SK-N-MC (cell line): ENCODE measurements around the gene OR51E2.
"Not testable (repeated sequence)": the region's sequence is repeated elsewhere in the genome, so short reads cannot be mapped to it uniquely, and the experiment has no call there.

Experiments
- DNase-seq: peaks from one replicate; pipeline ENCODE4 v3.0.0-alpha.2; 2011; ENCODE audit warnings: low read depth, low spot score
- H3K27ac ChIP-seq: fragments of 200-600 bp; sonication (generic); 2 replicates; pipeline ENCODE4 v1.5.1; 2016; ENCODE audit warnings: mixed run types
- H3K36me3 ChIP-seq: fragments of 200-600 bp; sonication (generic); 2 replicates; pipeline ENCODE4 v1.6.1; 2017; ENCODE audit warnings: antibody characterized with exemption, low read length, mixed read lengths; ENCODE audit not compliant: insufficient read depth
- H3K4me3 ChIP-seq: fragments of 200-600 bp; sonication (generic); 2 replicates; pipeline ENCODE4 v1.5.1; 2016
- H3K9ac ChIP-seq: fragments of 200-600 bp; sonication (generic); 2 replicates; pipeline ENCODE4 v1.8.0; 2017; ENCODE audit warnings: mixed run types, mixed read lengths; ENCODE audit not compliant: insufficient read length
- H3K9me3 ChIP-seq: fragments of 200-600 bp; sonication (generic); 2 replicates; pipeline ENCODE4 v1.6.1; 2017; ENCODE audit warnings: low read depth, mild to moderate bottlenecking, antibody characterized with exemption, low read length, moderate library complexity, mixed read lengths
- EZH2 ChIP-seq: fragments of 200-600 bp; sonication (generic); IDR thresholded peaks from one replicate; pipeline ENCODE4 v1.6.1; 2017; ENCODE audit warnings: antibody characterized with exemption
- FOXP2 ChIP-seq: optimal IDR thresholded peaks from 2 replicates; pipeline ENCODE3; 2011; ENCODE audit warnings: mild to moderate bottlenecking, moderate library complexity; ENCODE audit not compliant: insufficient read depth; ENCODE audit errors: extremely low read length, control extremely low read depth
- POLR2AphosphoS5 ChIP-seq: IDR thresholded peaks from 2 replicates; pipeline ENCODE4 v1.6.1; 2012; ENCODE audit warnings: mild to moderate bottlenecking, low read depth, low read length, borderline replicate concordance

The OR51E2 gene, protein sequence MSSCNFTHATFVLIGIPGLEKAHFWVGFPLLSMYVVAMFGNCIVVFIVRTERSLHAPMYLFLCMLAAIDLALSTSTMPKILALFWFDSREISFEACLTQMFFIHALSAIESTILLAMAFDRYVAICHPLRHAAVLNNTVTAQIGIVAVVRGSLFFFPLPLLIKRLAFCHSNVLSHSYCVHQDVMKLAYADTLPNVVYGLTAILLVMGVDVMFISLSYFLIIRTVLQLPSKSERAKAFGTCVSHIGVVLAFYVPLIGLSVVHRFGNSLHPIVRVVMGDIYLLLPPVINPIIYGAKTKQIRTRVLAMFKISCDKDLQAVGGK

DNA sequence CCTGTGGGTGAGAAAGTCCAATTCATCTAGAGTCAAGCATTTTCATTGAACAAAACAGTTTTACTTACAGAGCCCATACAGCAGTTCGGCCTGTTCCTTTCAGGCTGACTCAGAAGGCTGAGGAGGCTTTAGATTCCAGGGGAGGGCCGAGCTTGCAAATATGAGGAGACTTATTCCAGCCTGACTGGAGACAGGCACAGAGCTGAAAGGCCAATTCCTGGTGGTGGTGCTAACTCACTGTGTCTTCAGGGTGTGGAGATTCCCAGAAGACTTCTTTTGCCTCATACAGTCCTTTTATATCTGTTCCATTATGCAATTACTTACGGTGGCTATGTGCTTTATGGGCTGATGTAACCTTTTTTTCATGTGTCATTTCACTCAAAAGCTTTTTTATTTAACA lies at the start of gene OR51E2:
OR51E2 (minus strand) TSS at position 269 of the 400 bp plus-strand sequence. CDS start 15,142 bp downstream, outside the sequence.
- H3K9me3 ChIP-seq, result no peaks in the 10 kb centered on the region
- H3K27ac ChIP-seq, result no peak within 1 kb of the TSS
- TF ChIP-seq FOXP2 (no peak), POLR2AphosphoS5 (no peak)
- no peaks in the 10 kb centered on the region for H3K36me3 ChIP-seq
- DNase-seq, result no peak
- H3K9ac ChIP-seq, result no peak within 1 kb of the TSS
- no peak within 1 kb of the TSS for H3K4me3 ChIP-seq

DNA sequence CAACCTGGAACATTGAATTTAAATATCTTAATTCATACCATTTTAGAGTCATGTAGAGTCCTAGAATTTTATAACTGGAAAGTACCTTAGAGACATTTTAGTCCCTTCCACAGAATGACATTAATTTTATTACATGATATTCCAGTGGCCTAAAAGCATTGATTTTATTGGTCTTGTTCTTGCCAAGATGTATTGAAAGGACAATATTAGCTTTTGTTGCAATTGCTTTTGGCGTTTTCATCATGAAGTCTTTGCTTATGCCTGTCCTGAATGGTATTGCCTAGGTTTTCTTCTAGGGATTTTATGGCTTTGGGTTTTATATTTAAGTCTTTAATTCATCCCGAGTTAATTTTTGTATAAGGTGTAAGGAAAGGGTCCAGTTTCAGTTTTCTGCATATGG lies 43.1 kb upstream of the OR51E2 start:
- DNase-seq, result no peak
- no peak overlapping the region for H3K27ac ChIP-seq
- no peak overlapping the region for H3K4me3 ChIP-seq
- H3K9me3 ChIP-seq, result no peaks in the 10 kb centered on the region
- TF ChIP-seq FOXP2, result no peak
- TF ChIP-seq POLR2AphosphoS5, result no peak
- no peak for TF ChIP-seq EZH2
- H3K36me3 ChIP-seq, result no peaks in the 10 kb centered on the region
- no peak overlapping the region for H3K9ac ChIP-seq

DNA sequence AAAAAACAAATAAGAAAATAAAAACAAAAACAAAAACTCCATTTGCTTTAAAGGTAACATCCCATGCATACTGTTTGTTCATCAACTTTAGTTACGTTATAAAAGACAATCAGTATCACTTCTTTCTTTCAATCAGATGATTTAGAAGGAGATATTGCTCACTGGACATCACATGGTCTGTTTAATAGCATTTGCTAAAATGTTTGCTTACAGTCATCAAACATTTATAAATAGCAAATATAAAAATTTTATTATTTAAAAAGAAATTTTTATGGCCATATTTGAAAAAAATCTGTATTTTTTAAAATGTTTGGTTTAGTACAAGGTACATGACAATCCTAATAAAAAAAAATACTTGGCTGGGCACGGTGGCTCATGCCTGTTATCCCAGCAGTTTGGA lies 29.5 kb upstream of the OR51E2 start:
- no peak for DNase-seq
- Histone ChIP-seq H3K9me3 (no peaks in the 10 kb centered on the region), H3K4me3 (no peak overlapping the region), H3K9ac (no peak overlapping the region), H3K27ac (no peak overlapping the region), H3K36me3 (no peaks in the 10 kb centered on the region)
- TF ChIP-seq FOXP2 (no peak), POLR2AphosphoS5 (no peak), EZH2 (no peak)

DNA sequence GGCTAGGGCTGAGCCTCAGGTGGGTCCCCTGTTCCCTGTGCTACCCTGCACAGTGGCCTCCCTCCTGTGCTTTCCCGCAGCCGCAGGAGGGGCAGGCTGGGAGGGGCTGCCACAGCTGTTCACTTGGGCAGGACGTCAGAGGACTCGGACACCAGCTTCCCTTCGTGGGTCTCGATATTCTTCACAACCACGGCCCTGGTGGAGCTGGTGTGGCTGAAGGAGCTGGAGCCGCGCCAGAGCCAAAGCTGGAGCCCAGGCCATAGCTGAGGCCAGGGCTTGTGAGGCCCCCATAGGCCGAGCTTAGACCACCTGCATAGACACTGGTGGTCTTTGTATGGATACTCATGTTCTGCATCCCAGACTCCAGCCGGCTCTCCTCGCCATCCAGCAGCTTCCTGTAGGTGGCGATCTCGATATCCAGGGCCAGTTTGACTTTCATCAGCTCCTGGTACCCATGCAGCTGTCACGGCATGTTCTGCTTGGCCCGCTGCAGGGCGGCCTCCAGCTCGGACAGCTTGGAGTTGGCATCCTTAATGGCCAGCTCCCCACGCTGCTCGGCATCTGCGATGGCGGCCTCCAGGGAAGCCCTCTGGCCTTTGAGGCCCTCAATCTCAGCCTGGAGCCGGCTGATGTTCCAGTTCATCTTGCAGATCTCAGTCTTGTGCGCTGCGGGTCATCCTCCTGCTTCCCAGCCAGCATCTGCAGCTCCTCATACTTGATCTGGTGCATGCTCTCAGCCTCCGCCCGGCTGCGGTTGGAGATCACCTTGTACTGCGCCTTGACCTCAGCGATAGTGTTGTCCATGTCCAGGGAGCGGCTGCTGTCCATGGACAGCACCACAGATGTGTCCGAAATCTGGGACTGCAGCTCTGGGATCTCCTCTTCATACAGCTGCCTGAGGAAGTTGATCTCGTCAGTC lies 25.2 kb upstream of the OR51E2 start:
- H3K9ac ChIP-seq, H3K27ac ChIP-seq, H3K4me3 ChIP-seq, DNase-seq, H3K9me3 ChIP-seq, H3K36me3 ChIP-seq: not testable (repeated sequence)

DNA sequence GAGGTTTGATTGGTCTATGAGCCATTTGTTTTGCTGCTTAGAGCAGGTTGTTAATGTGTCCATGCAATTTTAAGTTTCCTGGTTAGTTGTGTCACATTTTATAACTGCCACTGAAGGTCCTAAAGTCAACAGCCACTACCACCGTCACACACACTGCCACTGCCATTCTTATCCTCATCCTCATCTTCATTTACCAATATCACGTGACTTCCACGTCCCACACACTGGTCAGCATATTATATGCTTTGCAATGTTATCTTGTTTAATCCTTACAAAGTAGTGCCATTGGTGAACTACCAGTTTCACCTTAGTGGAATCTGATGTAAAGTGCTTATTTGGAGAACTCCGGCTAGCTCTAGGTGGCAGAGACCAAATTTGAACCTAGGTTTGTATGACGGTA lies 16.6 kb upstream of the OR51E2 start:
- no peak overlapping the region for H3K4me3 ChIP-seq

DNA sequence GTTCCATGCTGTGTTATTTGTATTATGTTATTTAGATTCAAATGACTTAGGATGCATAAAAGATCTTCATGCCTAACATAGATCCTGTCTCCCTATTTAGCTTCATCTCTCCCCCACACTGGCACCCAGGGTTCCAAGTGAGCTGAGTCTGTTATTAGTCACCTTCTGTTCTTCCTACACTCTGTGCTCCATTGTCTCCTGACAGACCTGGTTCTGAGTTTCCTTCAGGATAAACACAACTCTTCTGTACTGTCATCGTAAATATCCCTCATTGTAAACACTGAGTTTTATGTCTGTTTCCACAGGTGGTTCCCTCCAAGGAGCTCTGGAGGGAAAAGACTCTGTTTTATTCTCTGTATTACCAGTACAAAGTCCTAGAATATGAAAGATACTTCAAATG lies 15.6 kb upstream of the OR51E2 start:
- TF ChIP-seq FOXP2 (no peak), EZH2 (no peak), POLR2AphosphoS5 (no peak)
- Histone ChIP-seq H3K9me3 (no peaks in the 10 kb centered on the region), H3K27ac (no peak overlapping the region), H3K36me3 (no peaks in the 10 kb centered on the region), H3K9ac (no peak overlapping the region), H3K4me3 (no peak overlapping the region)
- DNase-seq, result no peak

More for the DNA sequence above, 16.6 kb upstream of the OR51E2 start:
- no peak for DNase-seq
- no peak overlapping the region for H3K9ac ChIP-seq
- no peaks in the 10 kb centered on the region for H3K36me3 ChIP-seq
- no peak overlapping the region for H3K27ac ChIP-seq
- TF ChIP-seq EZH2 (no peak), FOXP2 (no peak), POLR2AphosphoS5 (no peak)
- no peaks in the 10 kb centered on the region for H3K9me3 ChIP-seq

DNA sequence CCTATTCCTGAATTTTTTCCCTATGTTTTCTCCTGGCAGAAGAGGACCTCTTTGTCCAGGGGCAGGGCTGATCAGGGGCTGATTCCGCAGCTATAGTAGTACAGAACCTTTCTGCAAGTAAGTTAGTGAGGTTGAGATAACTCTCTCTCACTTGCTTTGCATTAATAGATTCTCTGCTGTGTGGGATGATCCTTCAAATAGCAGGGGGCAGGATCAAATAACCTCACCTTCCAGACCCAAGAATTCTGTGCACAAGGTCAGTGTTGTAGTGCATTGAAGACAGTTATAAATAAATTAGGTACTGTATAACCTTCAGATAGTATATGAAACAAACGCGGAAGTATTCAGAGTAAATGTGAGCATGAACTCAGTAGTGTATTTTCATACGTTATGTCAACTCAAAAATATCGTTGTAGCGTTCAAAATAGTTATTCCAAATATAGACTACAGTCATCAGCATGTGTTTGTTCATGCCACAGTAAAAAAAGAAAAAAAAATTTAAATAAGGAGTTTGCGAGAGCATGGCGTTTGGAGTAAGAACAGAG lies 7.2 kb upstream of the OR51E2 start:
- no peak for TF ChIP-seq POLR2AphosphoS5
- no peak for TF ChIP-seq FOXP2
- TF ChIP-seq EZH2, result no peak
- Histone ChIP-seq H3K27ac (no peak overlapping the region), H3K9me3 (no peaks in the 10 kb centered on the region), H3K4me3 (no peak overlapping the region), H3K9ac (no peak overlapping the region), H3K36me3 (no peaks in the 10 kb centered on the region)
- no peak for DNase-seq

DNA sequence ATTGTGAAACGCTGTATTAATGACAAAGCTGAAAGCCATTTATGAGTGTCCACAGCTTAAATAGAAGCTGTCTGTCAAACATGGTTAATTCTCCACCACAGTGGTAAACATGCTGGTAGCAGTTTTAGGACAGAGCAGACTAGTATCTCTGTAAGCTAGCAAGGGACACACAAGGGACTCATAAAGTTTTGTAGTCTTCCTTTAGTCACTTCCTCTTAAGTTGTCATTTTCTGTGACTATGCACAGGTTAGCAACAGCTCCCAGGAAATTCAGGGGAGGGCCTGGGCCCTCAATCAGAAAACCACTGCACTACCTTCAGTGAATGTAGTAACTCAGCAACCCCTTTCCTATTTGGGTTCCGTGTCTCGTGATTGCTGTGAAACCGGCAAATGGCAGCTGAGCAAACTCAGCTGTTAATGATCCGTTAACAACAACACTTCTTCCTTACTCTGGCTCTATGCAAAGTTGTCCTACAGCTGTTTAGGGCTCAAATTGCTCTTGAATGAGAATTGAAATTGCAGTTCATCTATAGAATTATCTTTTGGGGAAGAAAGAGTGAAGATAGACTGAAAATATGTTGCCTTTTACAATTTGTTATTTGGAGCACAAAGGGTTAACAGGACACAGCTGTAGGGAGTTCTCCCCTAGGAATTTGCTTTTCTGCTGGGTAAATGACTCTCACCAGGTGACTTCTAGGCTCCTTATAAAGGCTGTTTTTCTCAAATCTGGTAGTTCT lies 6.6 kb upstream of the OR51E2 start, which contains the start of gene MMP26:
MMP26 (plus strand) TSS at position 731 of the 736 bp plus-strand sequence.
- H3K36me3 ChIP-seq, result no peaks in the 10 kb centered on the region
- no peak within 1 kb of the TSS for H3K4me3 ChIP-seq
- H3K9me3 ChIP-seq, result no peaks in the 10 kb centered on the region
- DNase-seq, result no peak
- no peak within 1 kb of the TSS for H3K9ac ChIP-seq
- H3K27ac ChIP-seq, result no peak within 1 kb of the TSS
- TF ChIP-seq FOXP2 (no peak), POLR2AphosphoS5 (no peak), EZH2 (no peak)
